ENCODE measurements around the gene RIC3.

GRCh38 chr11:8111636-8112035 lies 57.2 kb downstream of the RIC3 start:
- TF ChIP-seq CTCF (IDR thresholded peaks at IDR 0.05; ENCODE audit: low read length) (no peak), EZH2 (IDR thresholded peaks at IDR 0.05; ENCODE audit: borderline replicate concordance, low read length) (no peak)

Data from OCI-LY1 (cell line).